ES-I3 (cell line): Measurements from ENCODE around the gene PIGB.
"Not testable (repeated sequence)": the region's sequence is repeated elsewhere in the genome, so short reads cannot be mapped to it uniquely, and the experiment has no call there.

Experiments used
- H3K36me3 ChIP-seq: 2 replicates; pipeline ENCODE4 v1.6.1; 2013; ENCODE audit warnings: mild to moderate bottlenecking, low read length, control low read depth, moderate library complexity; ENCODE audit not compliant: insufficient read depth
- H3K4me1 ChIP-seq: 2 replicates; pipeline ENCODE4 v1.6.1; 2013; ENCODE audit warnings: mild to moderate bottlenecking, control low read depth, low read length; ENCODE audit not compliant: insufficient read depth
- H3K9ac ChIP-seq: 2 replicates; pipeline ENCODE4 v1.6.1; 2013; ENCODE audit warnings: low read depth, mild to moderate bottlenecking, low read length, moderate library complexity
- H3K9me3 ChIP-seq: 2 replicates; pipeline ENCODE4 v1.6.1; 2013; ENCODE audit warnings: mild to moderate bottlenecking, low read length, moderate library complexity; ENCODE audit not compliant: control insufficient read depth, insufficient read depth

Gene PIGB

GRCh38 chr15:55286442-55287189 lies 32.4 kb upstream of the PIGB start:
- H3K9ac ChIP-seq, H3K9me3 ChIP-seq, H3K36me3 ChIP-seq, H3K4me1 ChIP-seq: not testable (repeated sequence)

- H3K4me1 ChIP-seq, result 0 out of 2 replicates have a peak, but pooled peaks cover 3% of the 10 kb centered on the region
- H3K9ac ChIP-seq, result no peak overlapping the region
- H3K36me3 ChIP-seq, result no peaks in the 10 kb centered on the region
- no peaks in the 10 kb centered on the region for H3K9me3 ChIP-seq
Measured at GRCh38 chr15:55288006-55288717, 30.9 kb upstream of the PIGB start.

- Histone ChIP-seq H3K9ac (peak overlapping the region; percentile 93), H3K4me1 (0 out of 2 replicates have a peak, but pooled peaks cover 3% of the 10 kb centered on the region), H3K9me3 (no peaks in the 10 kb centered on the region), H3K36me3 (no peaks in the 10 kb centered on the region)
Measured at GRCh38 chr15:55289011-55289745, 29.8 kb upstream of the PIGB start.

- no peaks in the 10 kb centered on the region for H3K9me3 ChIP-seq
- 0 out of 2 replicates have a peak, but pooled peaks cover 3% of the 10 kb centered on the region for H3K4me1 ChIP-seq
- no peaks in the 10 kb centered on the region for H3K36me3 ChIP-seq
- H3K9ac ChIP-seq, result peak within 1 kb of the TSS; percentile 93
Measured at GRCh38 chr15:55289746-55290527, 29.1 kb upstream of the PIGB start, which contains the start of gene RAB27A. Gene RAB27A (minus strand): TSS chr15:55289813. CDS start chr15:55234934, 54,879 bp downstream.

- H3K36me3 ChIP-seq, result no peaks in the 10 kb centered on the region
- peak overlapping the region; percentile 93 for H3K9ac ChIP-seq
- 0 out of 2 replicates have a peak, but pooled peaks cover 3% of the 10 kb centered on the region for H3K4me1 ChIP-seq
- H3K9me3 ChIP-seq, result no peaks in the 10 kb centered on the region
Measured at GRCh38 chr15:55290528-55291057, 28.4 kb upstream of the PIGB start.

- Histone ChIP-seq H3K4me1 (no peaks in the 10 kb centered on the region), H3K36me3 (no peaks in the 10 kb centered on the region)
Measured at GRCh38 chr15:55297315-55297714, 21.7 kb upstream of the PIGB start.

GRCh38 chr15:55302801-55303200 lies 16.2 kb upstream of the PIGB start:
- H3K4me1 ChIP-seq, H3K9me3 ChIP-seq, H3K36me3 ChIP-seq, H3K9ac ChIP-seq: not testable (repeated sequence)

More at GRCh38 chr15:55297315-55297714, 21.7 kb upstream of the PIGB start:
- H3K9me3 ChIP-seq, result no peaks in the 10 kb centered on the region
- no peak overlapping the region for H3K9ac ChIP-seq

- Histone ChIP-seq H3K36me3 (no peaks in the 10 kb centered on the region; the same call in 1 of the 2 replicates), H3K9ac (peak overlapping the region; percentile 75; the same call in 1 of the 2 replicates), H3K9me3 (no peaks in the 10 kb centered on the region), H3K4me1 (peaks cover 6% of the 10 kb centered on the region)
Measured at GRCh38 chr15:55319537-55320237, 665 bp downstream of the PIGB start.

GRCh38 chr15:55320238-55320550 lies 1.2 kb downstream of the PIGB start:
- H3K4me1 ChIP-seq, result peaks cover 6% of the 10 kb centered on the region
- H3K9me3 ChIP-seq, result no peaks in the 10 kb centered on the region
- H3K36me3 ChIP-seq, result no peaks in the 10 kb centered on the region; the same call in 1 of the 2 replicates
- H3K9ac ChIP-seq, result no peak overlapping the region

GRCh38 chr15:55320963-55321362 lies 1.9 kb downstream of the PIGB start:
- Histone ChIP-seq H3K36me3 (no peaks in the 10 kb centered on the region; the same call in 1 of the 2 replicates), H3K9me3 (no peaks in the 10 kb centered on the region), H3K4me1 (peaks cover 6% of the 10 kb centered on the region), H3K9ac (no peak overlapping the region)

GRCh38 chr15:55322467-55322866 lies 3.4 kb downstream of the PIGB start:
- Histone ChIP-seq H3K9ac (no peak overlapping the region), H3K9me3 (no peaks in the 10 kb centered on the region), H3K36me3 (no peaks in the 10 kb centered on the region; the same call in 1 of the 2 replicates), H3K4me1 (peaks cover 6% of the 10 kb centered on the region)

- no peaks in the 10 kb centered on the region for H3K9me3 ChIP-seq
- no peak overlapping the region for H3K9ac ChIP-seq
- H3K36me3 ChIP-seq, result no peaks in the 10 kb centered on the region; the same call in 1 of the 2 replicates
- peaks cover 1% of the 10 kb centered on the region for H3K4me1 ChIP-seq
Measured at GRCh38 chr15:55327387-55327786, 8.4 kb downstream of the PIGB start.

- Histone ChIP-seq H3K36me3 (no peaks in the 10 kb centered on the region), H3K9me3 (no peaks in the 10 kb centered on the region), H3K4me1 (no peaks in the 10 kb centered on the region), H3K9ac (no peak overlapping the region)
Measured at GRCh38 chr15:55334371-55334770, 15.3 kb downstream of the PIGB start.
